DMS79 (cell line): ENCODE results near the gene MTOR.
"Not testable (repeated sequence)": the region's sequence is repeated elsewhere in the genome, so short reads cannot be mapped to it uniquely, and the experiment has no call there.

Source experiments
- DNase-seq: peaks from one replicate; lab custom pipeline; 2025; lab: John Stamatoyannopoulos, UW

Gene MTOR

GRCh38 chr1:11262171-11263049 is at the start of gene MTOR:
Gene MTOR, minus strand, starts transcription at chr1:11262551. Its CDS starts 3,142 bp downstream, at chr1:11259409.
- DNase-seq: peak; percentile 100

- no peak for DNase-seq
Observed at GRCh38 chr1:11309385-11309784, 47.0 kb upstream of the MTOR start.

GRCh38 chr1:11308699-11309224 is 46.4 kb upstream of the MTOR start:
- no peak for DNase-seq

GRCh38 chr1:11307852-11308251 is 45.5 kb upstream of the MTOR start:
- no peak for DNase-seq

- DNase-seq: not testable (repeated sequence)
Observed at GRCh38 chr1:11305516-11305915, 43.2 kb upstream of the MTOR start.

GRCh38 chr1:11302366-11302765 is 40.0 kb upstream of the MTOR start:
- DNase-seq: no peak

- no peak for DNase-seq
Observed at GRCh38 chr1:11301601-11302000, 39.2 kb upstream of the MTOR start.

GRCh38 chr1:11299225-11299574 is 36.8 kb upstream of the MTOR start:
- no peak for DNase-seq

GRCh38 chr1:11298390-11299224 is 36.3 kb upstream of the MTOR start:
- no peak for DNase-seq

- DNase-seq: not testable (repeated sequence)
Observed at GRCh38 chr1:11297774-11298173, 35.4 kb upstream of the MTOR start.

- no peak for DNase-seq
Observed at GRCh38 chr1:11295905-11296304, 33.6 kb upstream of the MTOR start.

GRCh38 chr1:11294951-11295350 is 32.6 kb upstream of the MTOR start:
- DNase-seq: no peak

GRCh38 chr1:11293856-11294255 is 31.5 kb upstream of the MTOR start:
- DNase-seq: no peak

GRCh38 chr1:11291049-11291448 is 28.7 kb upstream of the MTOR start:
- no peak for DNase-seq

- no peak for DNase-seq
Observed at GRCh38 chr1:11289064-11289463, 26.7 kb upstream of the MTOR start.

- DNase-seq: no peak
Observed at GRCh38 chr1:11286735-11287410, 24.5 kb upstream of the MTOR start.

- peak; percentile 6 for DNase-seq
Observed at GRCh38 chr1:11285883-11286734, 23.8 kb upstream of the MTOR start.

- no peak for DNase-seq
Observed at GRCh38 chr1:11284784-11285183, 22.4 kb upstream of the MTOR start.

- no peak for DNase-seq
Observed at GRCh38 chr1:11283151-11283550, 20.8 kb upstream of the MTOR start.

GRCh38 chr1:11281518-11282331 is 19.4 kb upstream of the MTOR start:
- peak; percentile 81 for DNase-seq
